ENCODE results near the gene GGCT. TPM values are rescaled to one million over a fixed set of nuclear protein-coding genes. Genes with fewer than 3 reads are reported as not detected.

GGCT gene
- total RNA-seq, 4 donors from 2014 or later, result 24.1 to 47.0 (median 30.1) TPM

DNA sequence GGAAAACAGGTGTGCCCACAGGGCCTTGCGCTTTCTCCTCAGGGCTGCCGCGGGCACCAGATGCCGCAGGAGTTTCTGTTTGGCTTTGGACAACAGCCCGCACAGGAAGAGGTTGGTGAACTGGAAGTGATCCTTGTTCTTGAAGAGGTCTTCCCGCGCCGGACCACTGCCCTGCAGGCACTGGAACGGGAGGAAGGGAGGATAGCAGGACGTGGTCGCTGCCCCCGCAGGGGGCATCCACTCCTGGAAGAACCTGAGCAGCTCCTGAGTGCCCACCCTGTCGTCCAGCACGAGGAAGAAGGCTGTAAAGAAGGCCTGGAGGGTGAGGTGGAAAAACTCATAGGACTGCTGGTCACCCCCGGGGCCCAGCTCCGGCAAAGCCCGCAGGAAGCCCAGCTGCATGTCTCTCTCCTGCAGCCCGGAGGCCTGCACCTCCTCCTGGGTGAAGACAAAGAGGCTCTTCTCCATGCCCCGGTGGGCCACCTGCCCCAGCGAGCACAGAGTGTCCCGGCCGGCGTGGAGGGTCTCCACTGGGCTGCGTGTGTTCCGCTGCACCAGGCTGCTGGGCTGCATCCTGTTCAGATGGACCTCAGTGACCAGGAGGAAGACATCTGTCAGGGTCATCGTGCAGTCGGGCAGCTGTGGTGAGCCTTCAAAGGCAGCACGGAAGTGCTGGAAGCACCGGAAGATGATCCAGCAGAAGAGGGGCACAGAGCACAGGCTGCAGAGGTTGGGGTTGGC is 52.9 kb downstream of the GGCT start:
- H3K4me1 ChIP-seq, result peaks cover 21 to 33% of the 10 kb centered on the region in 2 donors
- peak in 1 of 2 donors; percentile 21 for DNase-seq
- WGBS, 2 donors, result 76 to 87% methylated on average over 16 to 23 of the region's 29 CpGs
- H3K36me3 ChIP-seq, result peaks cover 26 to 66% of the 10 kb centered on the region in 2 donors
- H3K27ac ChIP-seq, result peak overlapping the region in 1 of 3 donors; percentile 30
- H3K27me3 ChIP-seq, result no peaks in the 10 kb centered on the region
- no peaks in the 10 kb centered on the region for H3K9me3 ChIP-seq
- TF ChIP-seq CTCF (IDR thresholded peaks at IDR 0.05), result no peak
- no peak for TF ChIP-seq POLR2A (IDR thresholded peaks at IDR 0.05)
- H3K4me3 ChIP-seq (replicated peaks in 1 of 3), result no peak overlapping the region
- intact Hi-C loops (cut with DNase I), result no loop called here

DNA sequence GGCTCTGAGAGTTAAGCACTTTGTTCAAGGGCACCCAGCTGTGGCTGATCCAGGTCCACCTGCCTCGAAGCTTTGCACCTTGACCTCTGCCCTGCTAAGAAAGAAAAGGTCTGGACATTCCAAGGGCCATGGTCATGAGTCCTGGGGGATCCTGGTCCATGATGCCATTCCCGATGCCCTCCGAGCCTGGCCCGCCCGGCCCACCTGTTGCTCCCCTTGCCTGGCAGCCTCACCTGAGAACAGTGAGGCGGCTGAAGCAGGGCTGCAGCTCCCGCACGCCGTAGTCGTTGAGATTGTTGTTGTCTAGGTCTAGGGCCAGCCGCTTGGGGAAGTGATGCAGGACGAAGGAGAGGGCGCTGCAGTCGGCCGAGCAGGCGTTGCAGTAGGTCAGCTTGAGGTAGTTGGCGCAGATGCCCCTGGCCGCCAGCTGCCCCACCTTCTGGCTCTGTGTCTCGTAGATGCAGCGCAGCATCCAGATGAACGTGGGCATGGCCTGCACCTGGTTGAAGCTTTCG is 53.6 kb downstream of the GGCT start:
- TF ChIP-seq POLR2A (IDR thresholded peaks at IDR 0.05) (no peak), CTCF (IDR thresholded peaks at IDR 0.05) (no peak)
- Histone ChIP-seq H3K4me3 (replicated peaks in 1 of 3) (no peak overlapping the region), H3K9me3 (no peaks in the 10 kb centered on the region), H3K27ac (peak overlapping the region in 1 of 3 donors; percentile 30), H3K27me3 (no peaks in the 10 kb centered on the region), H3K4me1 (peaks cover 23 to 38% of the 10 kb centered on the region in 2 donors), H3K36me3 (peaks cover 19 to 64% of the 10 kb centered on the region in 2 donors)
- 88 to 94% methylated on average over 19 to 22 of the region's 22 CpGs for WGBS, 2 donors
- intact Hi-C loops (cut with DNase I), result no loop called here
- DNase-seq, result no peak

GRCh38 chr7:30450240-30450982 is 54.2 kb downstream of the GGCT start:
- peak in 1 of 2 donors; percentile 43 for DNase-seq
- intact Hi-C loops (cut with DNase I), result no loop called here
- Histone ChIP-seq H3K36me3 (peaks cover 19 to 58% of the 10 kb centered on the region in 2 donors), H3K4me1 (peaks cover 25 to 41% of the 10 kb centered on the region in 2 donors), H3K4me3 (replicated peaks in 1 of 3) (no peak overlapping the region), H3K27me3 (no peaks in the 10 kb centered on the region), H3K27ac (peak overlapping the region in 1 of 3 donors; percentile 30), H3K9me3 (no peaks in the 10 kb centered on the region)
- TF ChIP-seq POLR2A (IDR thresholded peaks at IDR 0.05), result no peak
- no peak for TF ChIP-seq CTCF (IDR thresholded peaks at IDR 0.05)
- WGBS, 2 donors, result 44 to 58% methylated on average over 6 of the region's 6 CpGs

DNA sequence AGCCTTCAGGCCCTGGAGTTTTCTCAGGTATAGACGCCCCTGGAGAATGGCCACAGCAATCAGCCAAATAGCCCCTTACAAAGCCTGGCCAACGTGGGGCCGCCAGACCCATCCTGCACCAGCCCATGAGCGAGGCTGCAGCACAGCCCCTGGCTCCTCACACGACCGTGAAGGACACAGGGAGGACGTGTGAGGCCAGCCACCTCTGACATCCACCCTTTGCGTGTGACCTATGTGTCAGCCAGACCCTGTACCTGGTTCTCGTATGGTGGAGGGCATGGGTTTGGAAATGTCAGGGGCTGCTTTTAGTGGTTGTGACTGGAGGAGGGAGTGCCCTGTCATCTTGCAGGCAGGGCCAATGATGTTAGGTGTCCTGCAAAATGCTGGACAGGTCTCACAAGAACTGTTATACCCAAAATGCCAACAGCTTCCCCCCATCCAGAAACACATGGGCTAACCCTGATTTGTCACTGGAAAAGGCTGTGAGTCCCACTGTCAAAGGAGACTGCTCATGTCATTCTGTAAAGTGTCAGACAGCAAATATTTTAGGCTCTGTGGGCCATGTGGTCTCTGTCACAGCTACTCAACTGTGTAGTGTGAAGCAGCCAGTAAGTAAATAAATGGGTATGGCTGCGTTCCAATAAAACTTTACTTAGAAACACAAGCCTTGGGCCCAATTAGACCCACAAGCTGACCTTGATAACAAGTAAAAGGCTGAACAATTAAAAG is 56.0 kb downstream of the GGCT start:
- peaks cover 19 to 53% of the 10 kb centered on the region in 2 donors for H3K36me3 ChIP-seq
- 80 to 83% methylated on average over 2 to 10 of the region's 10 CpGs for WGBS, 2 donors
- peak; percentile 51 to 56 for DNase-seq

More for the DNA sequence above, 56.0 kb downstream of the GGCT start:
- Histone ChIP-seq H3K4me1 (peaks cover 25 to 41% of the 10 kb centered on the region in 2 donors), H3K4me3 (replicated peaks in 1 of 3) (no peak overlapping the region), H3K9me3 (no peaks in the 10 kb centered on the region), H3K27ac (peak overlapping the region in 2 of 3 donors; percentile 50 to 71), H3K27me3 (no peaks in the 10 kb centered on the region)
- intact Hi-C loops (cut with DNase I), result no loop called here
- TF ChIP-seq POLR2A (IDR thresholded peaks at IDR 0.05) (no peak), CTCF (IDR thresholded peaks at IDR 0.05) (no peak)
